HG02610 (cell line): ENCODE data around the gene CACHD1.
"Not testable (repeated sequence)": the region's sequence is repeated elsewhere in the genome, so short reads cannot be mapped to it uniquely, and the experiment has no call there.

Source experiments
- ATAC-seq: cut with Tn5 transposase; IDR thresholded peaks from one replicate; pipeline ENCODE4 v1.9.1; 2021; ENCODE audit warnings: mild to moderate bottlenecking, moderate library complexity; ENCODE audit not compliant: unreplicated experiment

The CACHD1 gene

GRCh38 chr1:64687725-64688327, 217.9 kb downstream of the CACHD1 start:
- no peak for ATAC-seq

- no peak for ATAC-seq
These were observed 221.7 kb downstream of the CACHD1 start for GRCh38 chr1:64691626-64692025.

GRCh38 chr1:64692911-64693310, 223.0 kb downstream of the CACHD1 start:
- ATAC-seq = no peak

- ATAC-seq = no peak
These were observed 223.5 kb downstream of the CACHD1 start for GRCh38 chr1:64693406-64693805.

- ATAC-seq = no peak
These were observed 226.9 kb downstream of the CACHD1 start for GRCh38 chr1:64696879-64697278.

GRCh38 chr1:64699327-64699726, 229.4 kb downstream of the CACHD1 start:
- no peak for ATAC-seq

- no peak for ATAC-seq
These were observed 231.1 kb downstream of the CACHD1 start for GRCh38 chr1:64701071-64701470.

- ATAC-seq = no peak
These were observed 232.0 kb downstream of the CACHD1 start for GRCh38 chr1:64701886-64702285.

GRCh38 chr1:64702670-64703069, 232.7 kb downstream of the CACHD1 start:
- ATAC-seq = not testable (repeated sequence)

GRCh38 chr1:64703600-64703999, 233.7 kb downstream of the CACHD1 start:
- ATAC-seq = no peak

- no peak for ATAC-seq
These were observed 235.7 kb downstream of the CACHD1 start for GRCh38 chr1:64705591-64705990.

GRCh38 chr1:64711266-64711665, 241.3 kb downstream of the CACHD1 start:
- ATAC-seq = no peak

GRCh38 chr1:64712049-64712448, 242.1 kb downstream of the CACHD1 start:
- ATAC-seq = no peak

- ATAC-seq = no peak
These were observed 245.3 kb downstream of the CACHD1 start for GRCh38 chr1:64715186-64715585.

- ATAC-seq = no peak
These were observed 251.2 kb downstream of the CACHD1 start for GRCh38 chr1:64721135-64721534.

- ATAC-seq = no peak
These were observed 251.7 kb downstream of the CACHD1 start for GRCh38 chr1:64721576-64722145.

GRCh38 chr1:64727861-64728260, 257.9 kb downstream of the CACHD1 start:
- no peak for ATAC-seq

GRCh38 chr1:64733581-64734286, 263.8 kb downstream of the CACHD1 start:
- no peak for ATAC-seq

- ATAC-seq = no peak
These were observed 264.3 kb downstream of the CACHD1 start for GRCh38 chr1:64734287-64734652.

- not testable (repeated sequence) for ATAC-seq
These were observed 270.8 kb downstream of the CACHD1 start for GRCh38 chr1:64740687-64741086.
